ENCODE data around the gene CD177. TPM values are rescaled to one million over a fixed set of nuclear protein-coding genes. Genes with fewer than 3 reads are reported as not detected.

CD177 gene
- total and polyA plus RNA-seq, 4 donors = 0.38 to 33.4 (median 4.4) TPM

- Histone ChIP-seq H3K4me3 (ENCODE audit: low read depth in 1 of 3, low read length in 3 of 3) (no peak overlapping the region), H3K9me3 (ENCODE audit: control insufficient read depth in 4 of 4, low read length in 3 of 4) (no peaks in the 10 kb centered on the region), H3K9ac (ENCODE audit: low read depth in 1 of 2, low read length in 2 of 2) (no peak overlapping the region), H3K27ac (ENCODE audit: low read depth in 1 of 2, low read length in 2 of 2) (no peak overlapping the region), H3K4me1 (ENCODE audit: control insufficient read depth in 4 of 4, insufficient read depth in 4 of 4, low read length in 3 of 4) (no peaks in the 10 kb centered on the region), H3K27me3 (ENCODE audit: control insufficient read depth in 4 of 4, insufficient read depth in 4 of 4, low read length in 3 of 4) (no peaks in the 10 kb centered on the region), H3K36me3 (ENCODE audit: control insufficient read depth in 4 of 4, insufficient read depth in 3 of 4, low read depth in 1 of 4, low read length in 3 of 4) (no peaks in the 10 kb centered on the region)
- 61% methylated on average over 6 of the region's 6 CpGs for WGBS
- no peak for DNase-seq (ENCODE audit: low spot score)
- TF ChIP-seq SP1 (IDR thresholded peaks at IDR 0.05) (no peak), RXRA (IDR thresholded peaks at IDR 0.05) (no peak), FOXA2 (IDR thresholded peaks at IDR 0.05) (no peak), MAX (IDR thresholded peaks at IDR 0.05) (no peak), REST (IDR thresholded peaks at IDR 0.05) (no peak), YY1 (IDR thresholded peaks at IDR 0.05) (no peak), JUND (IDR thresholded peaks at IDR 0.05) (no peak), FOXA1 (IDR thresholded peaks at IDR 0.05) (no peak), HNF4G (IDR thresholded peaks at IDR 0.05) (no peak), GABPA (IDR thresholded peaks at IDR 0.05 in 1 of 2, conservative IDR thresholded peaks at IDR 0.05 in 1 of 2) (no peak)
- TF ChIP-seq, protein P1, sequence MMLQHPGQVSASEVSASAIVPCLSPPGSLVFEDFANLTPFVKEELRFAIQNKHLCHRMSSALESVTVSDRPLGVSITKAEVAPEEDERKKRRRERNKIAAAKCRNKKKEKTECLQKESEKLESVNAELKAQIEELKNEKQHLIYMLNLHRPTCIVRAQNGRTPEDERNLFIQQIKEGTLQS (IDR thresholded peaks at IDR 0.05) = no peak
Measured at GRCh38 chr19:43395561-43395960, 42.1 kb downstream of the CD177 start.

GRCh38 chr19:43406297-43406696, 52.8 kb downstream of the CD177 start:
- TF ChIP-seq, protein P1 (IDR thresholded peaks at IDR 0.05) = no peak
- TF ChIP-seq FOXA1 (IDR thresholded peaks at IDR 0.05) = no peak
- TF ChIP-seq JUND (IDR thresholded peaks at IDR 0.05) = no peak
- TF ChIP-seq SP1 (IDR thresholded peaks at IDR 0.05) = no peak
- no peak for TF ChIP-seq GABPA (IDR thresholded peaks at IDR 0.05 in 1 of 2, conservative IDR thresholded peaks at IDR 0.05 in 1 of 2)
- TF ChIP-seq MAX (IDR thresholded peaks at IDR 0.05) = no peak
- TF ChIP-seq TAF1 (conservative IDR thresholded peaks at IDR 0.05) = no peak
- no peak for TF ChIP-seq REST (IDR thresholded peaks at IDR 0.05)
- TF ChIP-seq NR2F2 (IDR thresholded peaks at IDR 0.05) = no peak
- TF ChIP-seq YY1 (IDR thresholded peaks at IDR 0.05) = no peak
- TF ChIP-seq HNF4A (conservative IDR thresholded peaks at IDR 0.05) = no peak
- TF ChIP-seq, protein P2, sequence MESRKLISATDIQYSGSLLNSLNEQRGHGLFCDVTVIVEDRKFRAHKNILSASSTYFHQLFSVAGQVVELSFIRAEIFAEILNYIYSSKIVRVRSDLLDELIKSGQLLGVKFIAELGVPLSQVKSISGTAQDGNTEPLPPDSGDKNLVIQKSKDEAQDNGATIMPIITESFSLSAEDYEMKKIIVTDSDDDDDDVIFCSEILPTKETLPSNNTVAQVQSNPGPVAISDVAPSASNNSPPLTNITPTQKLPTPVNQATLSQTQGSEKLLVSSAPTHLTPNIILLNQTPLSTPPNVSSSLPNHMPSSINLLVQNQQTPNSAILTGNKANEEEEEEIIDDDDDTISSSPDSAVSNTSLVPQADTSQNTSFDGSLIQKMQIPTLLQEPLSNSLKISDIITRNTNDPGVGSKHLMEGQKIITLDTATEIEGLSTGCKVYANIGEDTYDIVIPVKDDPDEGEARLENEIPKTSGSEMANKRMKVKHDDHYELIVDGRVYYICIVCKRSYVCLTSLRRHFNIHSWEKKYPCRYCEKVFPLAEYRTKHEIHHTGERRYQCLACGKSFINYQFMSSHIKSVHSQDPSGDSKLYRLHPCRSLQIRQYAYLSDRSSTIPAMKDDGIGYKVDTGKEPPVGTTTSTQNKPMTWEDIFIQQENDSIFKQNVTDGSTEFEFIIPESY (IDR thresholded peaks at IDR 0.05) = no peak
- no peak for TF ChIP-seq FOXA2 (IDR thresholded peaks at IDR 0.05)
- TF ChIP-seq HNF4G (IDR thresholded peaks at IDR 0.05) = no peak
- no peak for TF ChIP-seq RXRA (IDR thresholded peaks at IDR 0.05)
- TF ChIP-seq RAD21 (IDR thresholded peaks at IDR 0.05) = no peak
- no peak for TF ChIP-seq EGR1 (IDR thresholded peaks at IDR 0.05; ENCODE audit: low read depth in 2 of 2)
- TF ChIP-seq, protein P3, sequence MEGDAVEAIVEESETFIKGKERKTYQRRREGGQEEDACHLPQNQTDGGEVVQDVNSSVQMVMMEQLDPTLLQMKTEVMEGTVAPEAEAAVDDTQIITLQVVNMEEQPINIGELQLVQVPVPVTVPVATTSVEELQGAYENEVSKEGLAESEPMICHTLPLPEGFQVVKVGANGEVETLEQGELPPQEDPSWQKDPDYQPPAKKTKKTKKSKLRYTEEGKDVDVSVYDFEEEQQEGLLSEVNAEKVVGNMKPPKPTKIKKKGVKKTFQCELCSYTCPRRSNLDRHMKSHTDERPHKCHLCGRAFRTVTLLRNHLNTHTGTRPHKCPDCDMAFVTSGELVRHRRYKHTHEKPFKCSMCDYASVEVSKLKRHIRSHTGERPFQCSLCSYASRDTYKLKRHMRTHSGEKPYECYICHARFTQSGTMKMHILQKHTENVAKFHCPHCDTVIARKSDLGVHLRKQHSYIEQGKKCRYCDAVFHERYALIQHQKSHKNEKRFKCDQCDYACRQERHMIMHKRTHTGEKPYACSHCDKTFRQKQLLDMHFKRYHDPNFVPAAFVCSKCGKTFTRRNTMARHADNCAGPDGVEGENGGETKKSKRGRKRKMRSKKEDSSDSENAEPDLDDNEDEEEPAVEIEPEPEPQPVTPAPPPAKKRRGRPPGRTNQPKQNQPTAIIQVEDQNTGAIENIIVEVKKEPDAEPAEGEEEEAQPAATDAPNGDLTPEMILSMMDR (IDR thresholded peaks at IDR 0.05; ENCODE audit: low read depth, low read length, missing input control) = no peak
- Histone ChIP-seq H3K4me1 (ENCODE audit: control insufficient read depth in 4 of 4, insufficient read depth in 4 of 4, low read length in 3 of 4) (no peaks in the 10 kb centered on the region), H3K27ac (ENCODE audit: low read depth in 1 of 2, low read length in 2 of 2) (no peak overlapping the region), H3K27me3 (ENCODE audit: control insufficient read depth in 4 of 4, insufficient read depth in 4 of 4, low read length in 3 of 4) (peaks cover 0 to 2% (median 0%) of the 10 kb centered on the region in 4 donors), H3K9ac (ENCODE audit: low read depth in 1 of 2, low read length in 2 of 2) (no peak overlapping the region), H3K9me3 (ENCODE audit: control insufficient read depth in 4 of 4, low read length in 3 of 4) (no peaks in the 10 kb centered on the region), H3K36me3 (ENCODE audit: control insufficient read depth in 4 of 4, insufficient read depth in 3 of 4, low read depth in 1 of 4, low read length in 3 of 4) (no peaks in the 10 kb centered on the region), H3K4me3 (ENCODE audit: low read depth in 1 of 3, low read length in 3 of 3) (no peak overlapping the region)
- 66% methylated on average over 24 of the region's 24 CpGs for WGBS
- DNase-seq (ENCODE audit: low spot score) = no peak

Data from liver (tissue), 9 donors.